A673 (cell line): ENCODE results near the gene ACOXL. TPM values are rescaled to one million over a fixed set of nuclear protein-coding genes. Genes with fewer than 3 reads are reported as not detected.

Source experiments
- BruUV-seq: library from RNA; stranded (reverse); fragments of 400-500 nt; replicated peaks from 2 replicates; lab custom pipeline; 2021; lab: Mats Ljungman, UMichigan
- CTCF ChIA-PET: fragments of 300-600 bp; sonication (Branson Sonifier 250); formaldehyde crosslinking; loops from one replicate; lab custom pipeline; 2022; ENCODE audit warnings: antibody characterized with exemption; lab: Charles Lee
- POLR2A ChIA-PET: fragments of 300-600 bp; sonication (Branson Sonifier 250); formaldehyde crosslinking; loops from one replicate; lab custom pipeline; 2022; ENCODE audit warnings: antibody characterized with exemption; ENCODE audit not compliant: low non-redundant PET; lab: Charles Lee
- DNase-seq: peaks from one replicate; pipeline ENCODE4 v3.0.0-alpha.2; 2015; ENCODE audit warnings: low spot score
- H3K27ac ChIP-seq: fragments of 200-600 bp; sonication (generic); 2 replicates; pipeline ENCODE4 v1.5.1; 2016; ENCODE audit warnings: mixed run types, low read depth, mild to moderate bottlenecking, mixed read lengths, antibody characterized with exemption, low read length; ENCODE audit not compliant: poor library complexity, severe bottlenecking
- H3K27me3 ChIP-seq: fragments of 200-600 bp; sonication (generic); replicated peaks from 2 replicates; pipeline ENCODE4 v1.6.1; 2017; ENCODE audit warnings: mixed run types, low read depth, mild to moderate bottlenecking, mixed read lengths, antibody characterized with exemption, low read length; ENCODE audit not compliant: insufficient read depth, poor library complexity
- H3K36me3 ChIP-seq: fragments of 200-600 bp; sonication (generic); 2 replicates; pipeline ENCODE4 v1.6.1; 2016; ENCODE audit warnings: mixed run types, mild to moderate bottlenecking, mixed read lengths, antibody characterized with exemption, low read length; ENCODE audit not compliant: insufficient read depth, poor library complexity, severe bottlenecking
- H3K4me1 ChIP-seq: fragments of 200-600 bp; sonication (generic); 2 replicates; pipeline ENCODE4 v1.6.1; 2017; ENCODE audit warnings: mixed run types, mild to moderate bottlenecking, mixed read lengths, antibody characterized with exemption, low read length; ENCODE audit not compliant: insufficient read depth, poor library complexity, severe bottlenecking
- H3K4me3 ChIP-seq: fragments of 200-600 bp; sonication (generic); 2 replicates; pipeline ENCODE4 v1.5.1; 2016; ENCODE audit warnings: low read depth, mixed run types, mild to moderate bottlenecking, mixed read lengths, low read length; ENCODE audit not compliant: poor library complexity, severe bottlenecking
- H3K9me3 ChIP-seq: fragments of 200-600 bp; sonication (generic); 2 replicates; pipeline ENCODE4 v1.6.1; 2016; ENCODE audit warnings: mixed run types, low read depth, mild to moderate bottlenecking, mixed read lengths, antibody characterized with exemption, low read length; ENCODE audit not compliant: poor library complexity, severe bottlenecking
- CTCF ChIP-seq: fragments of 300-800, 200-600 bp; sonication (generic); conservative IDR thresholded peaks from 2 replicates; pipeline ENCODE4 v1.5.1; 2017; ENCODE audit warnings: low read depth, mild to moderate bottlenecking, antibody characterized with exemption, low read length, moderate library complexity, mixed read lengths
- EZH2 ChIP-seq: fragments of 200-600 bp; sonication (generic); IDR thresholded peaks from 2 replicates; pipeline ENCODE4 v1.6.1; 2017; ENCODE audit warnings: borderline replicate concordance, low read depth, mild to moderate bottlenecking, mixed read lengths, antibody characterized with exemption, low read length; ENCODE audit not compliant: poor library complexity, severe bottlenecking
- intact Hi-C: fragments of 100-400 bp; cut with micrococcal nuclease; formaldehyde crosslinking; loops from one replicate; pipeline ENCODE4 v1.10.0; 2022; ENCODE audit not compliant: unreplicated experiment
- total RNA-seq: library from RNA; stranded (reverse); gene quantifications from 2 replicates; pipeline ENCODE4 v1.2.3, GENCODE V29; 2021

ACOXL gene
- total RNA-seq, 1 experiment from 2014 or later, result not detected

GRCh38 chr2:110810404-110810803, 78.0 kb downstream of the ACOXL start:
- no peak overlapping the region for H3K27ac ChIP-seq
- BruUV-seq, result no TSS peak
- DNase-seq, result no peak
- no peaks in the 10 kb centered on the region for H3K4me1 ChIP-seq
- no peak overlapping the region for H3K4me3 ChIP-seq
- POLR2A ChIA-PET, result no interaction called here
- H3K9me3 ChIP-seq, result no peaks in the 10 kb centered on the region
- CTCF ChIA-PET, result no interaction called here
- H3K36me3 ChIP-seq, result no peaks in the 10 kb centered on the region
- intact Hi-C loops, result no loop called here
- TF ChIP-seq EZH2 (no peak), CTCF (no peak)
- H3K27me3 ChIP-seq, result no peaks in the 10 kb centered on the region

DNA sequence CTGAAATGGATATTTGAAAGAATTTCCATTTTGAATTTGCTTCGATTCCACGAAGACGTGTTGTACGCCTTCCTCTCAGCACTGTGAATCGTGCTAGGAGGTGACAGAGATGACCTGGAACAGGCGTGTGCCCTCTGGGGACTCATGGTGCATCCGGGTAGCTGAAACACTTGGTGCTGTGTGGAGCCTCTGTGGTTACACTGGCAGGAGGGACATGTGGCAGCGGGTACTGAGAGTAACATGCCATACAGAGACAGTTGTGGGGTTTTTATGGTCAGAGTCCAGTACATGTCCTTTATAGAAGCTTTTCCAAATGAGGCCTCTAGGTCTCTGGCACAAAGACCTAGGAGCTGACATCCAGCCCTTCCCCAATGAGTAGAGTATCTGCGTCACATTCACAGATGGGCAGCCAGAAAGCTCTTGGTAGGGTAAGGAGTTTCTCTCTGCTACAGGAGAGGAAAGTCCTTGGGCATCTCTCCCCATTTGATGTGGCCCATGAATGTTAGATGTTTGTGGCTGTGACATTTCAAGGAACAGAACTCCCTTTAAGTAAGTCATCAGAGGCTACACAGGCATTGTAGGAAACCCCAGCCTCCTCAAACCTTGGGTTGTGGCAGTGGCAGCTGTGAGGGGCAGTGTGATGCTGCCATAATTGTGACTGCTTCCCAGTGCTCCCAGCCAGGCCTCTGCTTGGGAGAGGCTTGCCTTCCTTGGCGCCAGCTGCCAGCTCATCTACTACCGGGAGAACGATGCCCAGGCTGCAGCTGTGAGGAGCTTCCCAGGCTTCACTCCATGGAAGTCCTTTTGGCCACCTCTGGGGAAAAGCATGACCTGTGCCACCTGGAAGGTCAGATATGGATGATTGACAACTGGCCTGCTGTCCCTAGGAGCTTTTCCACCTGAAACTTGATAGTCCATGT, 80.6 kb downstream of the ACOXL start:
- H3K27ac ChIP-seq, result no peak overlapping the region
- CTCF ChIA-PET, result no interaction called here
- H3K36me3 ChIP-seq, result no peaks in the 10 kb centered on the region
- intact Hi-C loops, result no loop called here
- no peak for DNase-seq
- no peaks in the 10 kb centered on the region for H3K9me3 ChIP-seq
- no peak overlapping the region for H3K4me3 ChIP-seq
- no TSS peak for BruUV-seq
- POLR2A ChIA-PET, result no interaction called here
- no peak for TF ChIP-seq EZH2
- TF ChIP-seq CTCF, result no peak
- peaks cover 12% of the 10 kb centered on the region for H3K27me3 ChIP-seq
- H3K4me1 ChIP-seq, result no peaks in the 10 kb centered on the region

GRCh38 chr2:110813896-110814295, 81.5 kb downstream of the ACOXL start:
- TF ChIP-seq CTCF, result no peak
- TF ChIP-seq EZH2, result no peak
- Histone ChIP-seq H3K9me3 (no peaks in the 10 kb centered on the region), H3K4me3 (no peak overlapping the region), H3K4me1 (no peaks in the 10 kb centered on the region), H3K27ac (no peak overlapping the region), H3K36me3 (no peaks in the 10 kb centered on the region), H3K27me3 (peaks cover 16% of the 10 kb centered on the region)
- intact Hi-C loops, result no loop called here
- CTCF ChIA-PET, result no interaction called here
- POLR2A ChIA-PET, result no interaction called here
- no peak for DNase-seq
- no TSS peak for BruUV-seq
